ENCODE data around the gene SEL1L3. TPM values are rescaled to one million over a fixed set of nuclear protein-coding genes. Genes with fewer than 3 reads are reported as not detected.

The SEL1L3 gene
- total RNA-seq, 1 donor from 2014 or later = 57.7 TPM

GRCh38 chr4:25817059-25817681 lies 45.6 kb downstream of the SEL1L3 start:
- DNase-seq (ENCODE audit: low read depth) = no peak

DNA sequence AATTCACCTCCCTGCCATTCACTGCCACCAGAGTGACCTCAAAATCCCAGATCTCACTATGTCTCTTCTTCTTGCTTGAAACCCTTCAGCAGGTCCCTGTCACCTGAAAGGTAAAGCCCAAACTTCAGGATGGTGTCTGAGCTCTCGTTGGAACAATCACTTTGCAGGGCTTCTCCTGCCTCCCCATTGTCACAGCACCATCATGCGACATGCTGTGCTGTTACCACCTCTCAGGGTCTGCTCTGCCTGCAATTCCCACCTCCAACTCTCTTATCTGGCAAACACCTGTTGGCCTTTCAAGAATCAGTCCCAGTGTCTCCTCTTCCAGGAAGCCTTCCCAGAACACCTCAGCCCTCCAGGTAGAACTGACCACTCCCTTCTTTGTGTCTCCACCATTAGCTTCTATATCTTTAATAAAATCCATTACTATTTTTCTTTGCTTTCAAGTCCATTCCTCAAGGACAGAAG lies 46.2 kb downstream of the SEL1L3 start:
- DNase-seq (ENCODE audit: low read depth) = no peak

- no peak for DNase-seq (ENCODE audit: low read depth)
Observed at GRCh38 chr4:25815586-25815985, 47.2 kb downstream of the SEL1L3 start.

DNA sequence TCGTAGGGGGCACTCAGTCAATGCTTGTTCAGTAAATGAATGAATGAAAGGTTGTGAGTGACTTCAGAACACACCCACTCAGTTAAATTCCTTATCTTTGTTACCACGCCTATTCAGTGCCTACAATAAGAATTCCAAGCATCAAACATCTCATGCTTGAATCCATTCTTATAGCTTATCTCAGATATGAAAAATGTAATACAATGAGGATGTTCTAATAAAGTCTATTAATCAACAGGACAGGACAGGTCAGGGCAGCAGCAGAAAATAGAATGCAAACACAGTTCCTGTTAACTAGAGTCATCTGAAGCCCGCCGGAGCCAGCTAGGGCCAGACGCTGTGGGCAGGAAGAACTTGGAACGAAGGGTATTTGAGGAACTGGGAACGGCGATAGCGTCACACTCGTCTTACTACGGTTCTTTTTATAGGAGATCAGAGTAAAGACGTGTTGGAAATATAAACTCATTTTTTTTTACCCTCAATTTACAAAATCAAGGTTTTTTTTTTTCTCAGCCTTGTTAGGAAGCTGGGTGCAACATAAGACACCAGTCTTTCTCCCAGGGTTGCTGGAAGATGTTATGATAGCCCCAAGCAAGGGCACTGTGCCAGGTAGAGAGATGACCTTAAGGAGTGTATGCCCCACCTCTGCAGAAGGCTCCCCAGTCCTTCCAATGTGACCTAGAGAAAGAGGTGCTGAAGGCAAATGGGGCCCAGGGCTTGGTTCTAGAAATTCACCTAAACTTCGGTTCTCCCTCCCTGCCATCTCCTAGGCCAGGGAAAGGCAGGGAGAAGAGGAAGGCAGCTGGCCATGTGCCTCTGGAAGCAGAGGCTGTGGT lies 48.3 kb downstream of the SEL1L3 start:
- peak; percentile 19 for DNase-seq (ENCODE audit: low read depth)

GRCh38 chr4:25813448-25814106 lies 49.2 kb downstream of the SEL1L3 start:
- peak; percentile 75 for DNase-seq (ENCODE audit: low read depth)

DNA sequence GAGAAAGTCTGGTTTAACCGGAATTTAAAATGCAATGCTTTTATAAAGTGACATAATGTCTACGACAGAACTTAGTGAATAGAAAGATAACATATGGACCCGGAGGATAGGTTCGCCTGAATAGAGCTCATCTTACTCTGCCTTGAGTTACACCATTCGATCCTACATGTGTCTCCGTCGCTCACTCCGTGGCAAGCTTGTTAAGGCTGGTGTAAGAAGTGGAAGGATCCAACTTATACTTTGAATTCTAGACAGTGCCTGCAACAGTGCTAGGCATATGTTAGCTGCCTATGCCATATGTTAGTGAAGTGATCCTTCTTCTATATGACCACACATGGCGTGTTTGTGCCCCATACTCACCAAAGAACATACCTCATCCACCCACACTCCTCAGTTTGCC lies 50.9 kb downstream of the SEL1L3 start:
- DNase-seq (ENCODE audit: low read depth) = no peak

DNA sequence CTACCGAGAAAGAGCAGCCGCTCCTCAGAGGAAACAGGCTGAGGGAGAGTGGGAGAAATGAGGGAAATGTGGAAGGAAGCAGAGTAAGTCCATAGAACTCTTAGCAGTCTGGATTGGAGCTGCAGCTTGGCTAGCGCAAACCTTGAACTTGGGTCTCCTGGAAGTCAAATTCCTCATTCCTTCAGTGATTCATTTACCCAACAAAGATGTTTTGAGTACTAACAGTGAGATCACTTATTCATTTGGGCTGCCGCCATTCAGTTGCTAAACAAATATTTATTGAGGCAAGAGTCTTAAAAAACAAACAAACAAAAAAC lies 51.5 kb downstream of the SEL1L3 start:
- DNase-seq (ENCODE audit: low read depth) = peak; percentile 79

- peak; percentile 68 for DNase-seq (ENCODE audit: low read depth)
Observed at GRCh38 chr4:25810461-25811373, 52.1 kb downstream of the SEL1L3 start.

- no peak for DNase-seq (ENCODE audit: low read depth)
Observed at GRCh38 chr4:25809996-25810395, 52.8 kb downstream of the SEL1L3 start.

DNA sequence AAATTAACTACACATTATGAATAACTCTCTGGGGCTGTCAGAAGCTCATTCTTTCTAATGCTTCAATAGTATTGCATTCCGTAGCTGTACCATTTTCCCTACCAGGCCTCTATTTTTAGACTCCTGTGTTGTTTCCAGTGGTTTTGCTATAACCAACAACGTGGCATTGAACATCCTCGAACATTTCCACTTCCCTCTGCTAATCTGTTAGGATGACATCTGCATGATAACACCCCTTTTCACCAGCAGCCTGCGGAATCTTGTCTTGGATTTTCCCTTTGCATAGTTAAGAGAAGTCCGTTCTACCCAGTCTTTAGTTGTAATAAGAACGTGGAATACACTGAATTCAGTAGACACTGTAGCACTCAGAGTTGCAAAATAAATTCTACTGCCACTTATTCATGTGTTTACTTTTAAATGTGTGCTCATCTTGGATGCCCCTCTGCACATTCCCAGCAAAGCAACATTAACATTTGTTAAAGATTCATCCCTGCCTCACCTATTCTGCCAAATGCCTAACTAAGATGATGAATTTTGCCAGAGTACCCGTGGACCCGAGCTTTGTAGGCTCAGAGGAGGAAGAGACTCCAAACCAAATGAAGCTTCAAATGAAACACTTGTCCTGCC lies 55.6 kb downstream of the SEL1L3 start:
- DNase-seq (ENCODE audit: low read depth) = peak; percentile 70

DNA sequence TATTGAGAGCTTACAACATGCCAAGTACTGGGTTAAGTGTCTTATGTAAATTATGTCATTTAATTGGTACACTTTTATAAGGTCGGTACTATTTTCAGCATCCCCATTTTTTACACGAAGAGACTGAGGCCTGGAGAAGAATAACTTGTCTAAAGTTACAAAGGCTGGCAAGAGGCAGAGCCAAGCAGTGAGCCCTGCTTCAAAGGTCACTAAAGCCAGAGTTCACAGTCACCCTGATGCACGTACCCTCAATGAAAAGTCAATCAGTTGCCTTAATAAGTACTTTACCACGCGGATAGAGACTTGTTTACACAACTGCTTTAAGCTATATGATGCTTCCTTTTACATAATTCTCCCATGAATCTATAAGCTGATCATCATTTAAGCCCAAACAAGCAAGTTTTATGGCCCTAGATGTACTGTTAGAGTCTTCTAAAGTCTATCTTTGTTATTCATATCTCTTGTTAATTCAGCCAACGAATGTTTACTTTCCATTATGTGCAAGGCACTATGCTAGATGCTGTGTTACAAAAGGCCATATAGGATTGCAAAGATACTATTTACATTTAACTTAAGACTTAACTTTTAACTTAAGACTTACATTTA lies 57.4 kb downstream of the SEL1L3 start:
- no peak for DNase-seq (ENCODE audit: low read depth)

DNA sequence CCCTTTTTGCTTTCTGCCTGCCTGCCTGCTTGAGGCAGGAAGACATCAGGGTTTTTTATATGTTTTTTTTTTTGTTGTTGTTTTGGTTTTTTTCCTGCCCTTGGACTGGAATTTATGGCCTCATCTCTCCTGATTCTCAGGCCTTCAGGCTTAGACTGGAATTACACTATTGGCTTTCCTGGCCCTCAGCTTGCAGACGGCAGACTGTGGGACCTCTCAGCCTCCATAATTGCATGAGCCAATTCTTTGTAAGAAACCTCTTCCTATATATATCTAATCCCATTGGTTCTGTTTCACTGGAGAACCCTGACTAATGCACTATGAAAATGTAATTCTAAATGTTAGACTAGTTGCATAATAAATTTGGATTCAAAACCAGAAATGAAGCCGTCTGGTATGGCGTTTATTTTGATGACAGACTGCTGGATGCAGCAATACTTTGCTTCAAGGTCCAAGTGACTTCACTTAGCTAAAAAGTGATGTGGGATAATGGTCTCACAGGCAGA lies 59.0 kb downstream of the SEL1L3 start:
- no peak for DNase-seq (ENCODE audit: low read depth)

DNA sequence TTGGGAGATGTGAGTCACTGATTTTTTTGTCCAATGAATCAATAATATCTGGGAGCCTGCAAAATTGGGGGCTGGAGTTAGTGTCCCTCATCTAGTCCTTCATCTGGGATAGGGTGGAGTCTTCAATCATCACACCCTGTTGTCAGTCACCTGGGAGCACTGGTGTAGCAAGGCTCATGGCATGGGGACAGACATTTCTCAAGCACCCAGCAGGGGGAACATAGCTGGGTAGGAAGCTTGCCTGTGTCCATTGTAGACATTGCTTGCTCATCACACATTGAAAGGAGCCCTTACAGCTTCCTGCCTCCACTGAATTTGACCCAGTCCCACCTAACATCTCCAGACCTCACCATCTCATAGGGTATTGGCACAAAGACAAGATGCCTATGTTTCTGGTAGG lies 61.2 kb downstream of the SEL1L3 start:
- no peak for DNase-seq (ENCODE audit: low read depth)

GRCh38 chr4:25800245-25800644 lies 62.5 kb downstream of the SEL1L3 start:
- no peak for DNase-seq (ENCODE audit: low read depth)

DNA sequence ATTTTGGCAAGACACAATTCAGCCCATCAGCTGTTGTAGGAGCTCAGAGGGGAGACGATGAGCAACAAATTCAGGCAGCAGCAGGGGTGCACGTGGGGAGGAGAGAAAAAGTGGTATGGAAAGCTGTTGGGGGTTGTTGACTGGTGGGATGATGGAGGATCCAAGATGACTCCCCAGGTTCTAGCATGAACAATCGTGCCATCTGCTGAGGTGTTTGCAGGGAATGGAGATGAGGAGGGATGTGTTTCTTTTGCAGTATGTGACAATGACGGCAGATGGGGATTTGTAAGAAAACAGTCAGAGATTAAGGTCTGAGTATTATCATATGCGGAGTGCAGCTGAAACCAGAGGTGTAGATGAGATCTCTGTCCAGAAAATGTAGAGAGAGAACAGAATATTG lies 63.3 kb downstream of the SEL1L3 start:
- no peak for DNase-seq (ENCODE audit: low read depth)

DNA sequence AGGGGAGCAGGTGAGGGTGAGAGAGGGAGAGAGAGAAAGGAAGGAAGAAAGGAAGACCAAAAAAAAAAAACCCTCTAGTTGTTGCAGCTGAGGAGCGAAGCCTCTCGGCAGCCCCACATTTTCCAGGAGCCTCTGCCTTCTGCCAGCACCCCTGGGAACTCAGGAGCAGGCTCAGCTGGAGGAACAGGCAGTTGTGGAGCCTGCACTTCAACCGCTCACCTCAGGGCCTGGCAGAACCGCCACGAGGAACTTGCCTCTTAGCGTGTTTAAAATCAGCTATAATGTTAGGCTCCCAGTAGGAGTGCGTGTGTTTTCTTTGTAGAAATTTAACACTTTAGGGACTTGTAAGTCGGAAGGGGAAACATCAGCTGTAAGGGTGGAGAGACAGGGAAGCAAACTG lies 65.7 kb downstream of the SEL1L3 start:
- no peak for DNase-seq (ENCODE audit: low read depth)

- peak; percentile 35 for DNase-seq (ENCODE audit: low read depth)
Observed at GRCh38 chr4:25795566-25796454, 67.0 kb downstream of the SEL1L3 start.

- DNase-seq (ENCODE audit: low read depth) = no peak
Observed at GRCh38 chr4:25795091-25795490, 67.7 kb downstream of the SEL1L3 start.

DNA sequence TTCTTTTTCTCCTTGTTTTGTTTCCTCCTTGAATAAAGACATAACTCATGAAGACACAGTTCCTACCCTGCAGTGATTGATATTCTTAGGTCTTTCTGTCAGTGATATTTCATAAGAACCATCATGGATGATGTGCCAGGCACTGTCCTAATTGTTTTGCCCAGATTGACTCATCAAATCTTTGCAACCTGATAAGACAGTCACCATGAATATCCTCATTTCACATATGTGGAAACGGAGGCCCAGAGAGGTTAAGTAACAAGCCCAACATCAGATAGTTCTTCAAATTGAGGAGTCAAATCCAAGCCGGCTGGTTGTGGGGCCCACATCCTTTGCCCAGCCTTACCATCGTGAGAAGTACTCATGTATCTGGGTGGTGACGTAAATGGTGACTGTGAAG lies 69.9 kb downstream of the SEL1L3 start:
- DNase-seq (ENCODE audit: low read depth) = no peak

Measured in renal cortical epithelial cell (primary cell).